H9 (cell line): Measurements from ENCODE around the gene CRYGN. TPM values are rescaled to one million over a fixed set of nuclear protein-coding genes. Genes with fewer than 3 reads are reported as not detected.

Experiments
- DNase-seq: peaks from one replicate; pipeline ENCODE4 v3.0.0-alpha.2; 2017
- H2AFZ ChIP-seq: one replicate; pipeline ENCODE4 v1.6.1; 2013; ENCODE audit warnings: mild to moderate bottlenecking, low read length, control low read depth, moderate library complexity
- H2AK5ac ChIP-seq: 2 replicates; pipeline ENCODE4 v1.6.1; 2013; ENCODE audit warnings: low read length, control low read depth, mixed read lengths; ENCODE audit not compliant: insufficient read length
- H2BK120ac ChIP-seq: one replicate; pipeline ENCODE4 v1.6.1; 2013; ENCODE audit warnings: low read depth, mild to moderate bottlenecking, low read length, control low read depth, inconsistent platforms; ENCODE audit not compliant: poor library complexity, severe bottlenecking
- H2BK12ac ChIP-seq: 2 replicates; pipeline ENCODE4 v1.6.1; 2013; ENCODE audit warnings: low read length, control low read depth, mixed read lengths, low read depth; ENCODE audit not compliant: insufficient read length
- H2BK15ac ChIP-seq: 2 replicates; pipeline ENCODE4 v1.6.1; 2013; ENCODE audit warnings: low read depth, low read length, control low read depth
- H2BK20ac ChIP-seq: one replicate; pipeline ENCODE4 v1.6.1; 2013; ENCODE audit warnings: low read depth, mild to moderate bottlenecking, low read length, control low read depth, inconsistent platforms; ENCODE audit not compliant: poor library complexity, severe bottlenecking
- H2BK5ac ChIP-seq: 2 replicates; pipeline ENCODE4 v1.6.1; 2013; ENCODE audit warnings: low read length, control low read depth, mixed read lengths; ENCODE audit not compliant: insufficient read length
- H3K14ac ChIP-seq: 2 replicates; pipeline ENCODE4 v1.6.1; 2013; ENCODE audit warnings: low read length, control low read depth; ENCODE audit not compliant: insufficient read depth
- H3K18ac ChIP-seq: 2 replicates; pipeline ENCODE4 v1.6.1; 2013; ENCODE audit warnings: low read depth, mild to moderate bottlenecking, mixed read lengths, low read length, control low read depth; ENCODE audit not compliant: insufficient read length
- H3K23ac ChIP-seq: 2 replicates; pipeline ENCODE4 v1.6.1; 2013; ENCODE audit warnings: low read length, control low read depth, mixed read lengths, low read depth; ENCODE audit not compliant: insufficient read length
- H3K23me2 ChIP-seq: 2 replicates; pipeline ENCODE4 v1.6.1; 2013; ENCODE audit warnings: low read depth, mild to moderate bottlenecking, mixed read lengths, low read length, control low read depth; ENCODE audit not compliant: insufficient read length, poor library complexity, severe bottlenecking
- H3K27ac ChIP-seq: 2 replicates; pipeline ENCODE4 v1.5.1; 2013; ENCODE audit warnings: low read length, control low read depth, mixed read lengths, low read depth; ENCODE audit not compliant: insufficient read length
- H3K27me3 ChIP-seq: 2 replicates; pipeline ENCODE4 v1.6.1; 2013; ENCODE audit warnings: low read length, control low read depth, inconsistent platforms; ENCODE audit not compliant: insufficient read depth
- H3K4ac ChIP-seq: 2 replicates; pipeline ENCODE4 v1.6.1; 2013; ENCODE audit warnings: low read depth, mild to moderate bottlenecking, control low read depth, inconsistent platforms, low read length, moderate library complexity
- H3K4me1 ChIP-seq: 2 replicates; pipeline ENCODE4 v1.6.1; 2013; ENCODE audit warnings: low read length, control low read depth, inconsistent platforms; ENCODE audit not compliant: insufficient read depth
- H3K4me2 ChIP-seq: 2 replicates; pipeline ENCODE4 v1.6.1; 2013; ENCODE audit warnings: low read length, control low read depth, mixed read lengths; ENCODE audit not compliant: insufficient read length, insufficient read depth
- H3K56ac ChIP-seq: 2 replicates; pipeline ENCODE4 v1.6.1; 2013; ENCODE audit warnings: low read depth, mild to moderate bottlenecking, mixed read lengths, low read length, control low read depth; ENCODE audit not compliant: insufficient read length
- H3K79me1 ChIP-seq: 2 replicates; pipeline ENCODE4 v1.6.1; 2013; ENCODE audit warnings: low read depth, mild to moderate bottlenecking, moderate library complexity, low read length, control low read depth, inconsistent platforms; ENCODE audit not compliant: insufficient read depth, poor library complexity, severe bottlenecking
- H3K79me2 ChIP-seq: 2 replicates; pipeline ENCODE4 v1.6.1; 2013; ENCODE audit warnings: low read length, control low read depth, inconsistent platforms; ENCODE audit not compliant: insufficient read depth
- H3K9ac ChIP-seq: 2 replicates; pipeline ENCODE4 v1.6.1; 2013; ENCODE audit warnings: low read length, control low read depth, mixed read lengths; ENCODE audit not compliant: insufficient read length; ENCODE audit errors: extremely low read depth
- H3K9me3 ChIP-seq: one replicate; pipeline ENCODE4 v1.6.1; 2013; ENCODE audit warnings: low read depth, low read length, inconsistent platforms; ENCODE audit not compliant: control insufficient read depth
- H3T11ph ChIP-seq: one replicate; pipeline ENCODE4 v1.6.1; 2013; ENCODE audit warnings: mild to moderate bottlenecking, low read length, control low read depth, inconsistent platforms
- H4K20me1 ChIP-seq: one replicate; pipeline ENCODE4 v1.6.1; 2013; ENCODE audit not compliant: control insufficient read depth, insufficient read length, insufficient read depth
- H4K5ac ChIP-seq: 2 replicates; pipeline ENCODE4 v1.6.1; 2013; ENCODE audit warnings: low read depth, mild to moderate bottlenecking, mixed read lengths, low read length, control low read depth; ENCODE audit not compliant: insufficient read length
- H4K8ac ChIP-seq: replicated peaks from 2 replicates; pipeline ENCODE4 v1.6.1; 2013; ENCODE audit warnings: low read length, control low read depth, mixed read lengths, low read depth; ENCODE audit not compliant: insufficient read length
- H4K91ac ChIP-seq: 2 replicates; pipeline ENCODE4 v1.6.1; 2013; ENCODE audit warnings: low read depth, mild to moderate bottlenecking, moderate library complexity, mixed read lengths, low read length, control low read depth; ENCODE audit not compliant: insufficient read length
- H3K27ac Mint-ChIP-seq, 3 experiments: 2 replicates in 2 of 3; 3 replicates in 1 of 3; pipeline ENCODE4 v1.8.0; 2020 to 2021; ENCODE audit warnings: mixed read lengths in 3 of 3, mild to moderate bottlenecking in 1 of 3, moderate library complexity in 1 of 3
- H3K27me3 Mint-ChIP-seq: 2 replicates; pipeline ENCODE4 v1.8.0; 2021; ENCODE audit warnings: low read depth, mild to moderate bottlenecking, moderate library complexity, mixed read lengths
- H3K36me3 Mint-ChIP-seq, 3 experiments: 2 replicates in 2 of 3; 3 replicates in 1 of 3; pipeline ENCODE4 v1.8.0; 2020 to 2021; ENCODE audit warnings: low read depth in 3 of 3, mixed read lengths in 3 of 3; ENCODE audit not compliant: insufficient read depth in 1 of 3
- H3K4me1 Mint-ChIP-seq, 2 experiments: 2 replicates each; pipeline ENCODE4 v1.8.0; 2020; ENCODE audit warnings: mixed read lengths in 2 of 2
- H3K4me3 Mint-ChIP-seq, 2 experiments: 2 replicates in 1 of 2; 3 replicates in 1 of 2; pipeline ENCODE4 v1.8.0; 2020 to 2021; ENCODE audit warnings: mild to moderate bottlenecking in 2 of 2, mixed read lengths in 2 of 2, moderate library complexity in 1 of 2
- H3K9me3 Mint-ChIP-seq, 2 experiments: 2 replicates in 1 of 2; 3 replicates in 1 of 2; pipeline ENCODE4 v1.8.0; 2020; ENCODE audit warnings: mild to moderate bottlenecking in 2 of 2, mixed read lengths in 2 of 2, moderate library complexity in 1 of 2
- CTCF ChIP-seq: fragments of 200-600 bp; sonication (generic); conservative IDR thresholded peaks from 3 replicates; pipeline ENCODE4 v1.8.0; 2021; ENCODE audit warnings: antibody characterized with exemption, mild to moderate bottlenecking
- WGBS: extraction: QIAGEN DNeasy Blood & Tissue Kit; methylation state at CpG from one replicate; pipeline ENCODE4 v1.1.7; 2013; ENCODE audit warnings: missing lambda C conversion rate, low lambda C conversion rate, mixed read lengths; ENCODE audit not compliant: insufficient read length; ENCODE audit errors: extremely low coverage; 5-methylcytosine and 5-hydroxymethylcytosine counted together
- total RNA-seq: library from RNA; stranded (reverse); gene quantifications from 2 replicates; pipeline ENCODE4 v1.2.1, GENCODE V29; 2021

Gene CRYGN
- total RNA-seq, 1 experiment from 2014 or later = 1.8 TPM

DNA sequence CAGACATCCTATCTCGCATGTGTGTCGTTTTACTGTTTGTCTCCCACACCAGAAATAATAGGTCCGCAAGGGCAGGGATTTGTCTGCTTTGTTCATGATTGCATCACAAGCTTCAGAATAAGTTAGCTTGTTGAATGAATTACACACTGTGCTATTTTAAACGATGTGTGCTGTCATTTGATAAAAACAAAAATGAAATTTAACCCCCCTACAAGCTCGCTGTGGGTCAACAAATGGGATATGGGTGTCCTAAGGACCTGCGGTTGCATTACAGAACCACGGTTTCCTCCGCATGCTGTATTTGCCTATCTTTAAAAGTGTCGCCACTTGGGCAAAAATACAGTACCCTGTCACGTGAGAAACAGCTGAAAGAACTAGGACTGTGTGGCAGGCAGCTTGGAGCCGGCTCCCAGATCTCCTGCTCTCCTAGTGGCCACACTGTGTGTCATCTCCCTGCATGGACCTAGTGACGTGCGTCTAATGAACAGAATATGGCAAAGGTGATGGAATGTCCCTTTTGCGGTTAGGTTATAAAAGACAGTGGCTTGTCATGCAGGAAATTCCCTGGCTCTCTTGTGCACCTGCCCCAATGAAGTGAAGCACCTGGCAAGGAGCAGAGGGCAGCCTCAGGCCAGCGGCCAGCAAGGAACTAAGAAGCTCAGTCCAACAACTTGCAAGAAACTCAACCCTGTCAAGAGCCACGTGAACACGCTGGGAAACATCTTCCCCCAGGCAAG is 32.9 kb upstream of the CRYGN start:
- peak overlapping the region; percentile 22 for H3K27ac ChIP-seq
- no peak for DNase-seq

More for the DNA sequence above, 32.9 kb upstream of the CRYGN start:
- peak overlapping the region; percentile 18 for H3K4me2 ChIP-seq
- Mint-ChIP-seq H3K4me1 (peaks cover 73 to 81% of the 10 kb centered on the region in 2 experiments), H3K27ac (peak overlapping the region; percentile 80 to 99 (median 83)), H3K9me3 (no peaks in the 10 kb centered on the region), H3K27me3 (peaks cover 3% of the 10 kb centered on the region; the same call in 1 of the 2 replicates), H3K4me3 (no peak overlapping the region; a peak in 2 of 5 replicates), H3K36me3 (peaks cover 28 to 66% (median 60%) of the 10 kb centered on the region in 3 experiments)
- no peak overlapping the region for H2BK12ac ChIP-seq
- no peak overlapping the region for H2AFZ ChIP-seq
- H4K20me1 ChIP-seq = no peaks in the 10 kb centered on the region
- no peak overlapping the region for H3K4ac ChIP-seq
- H2BK15ac ChIP-seq = no peak overlapping the region
- H3K27me3 ChIP-seq = no peaks in the 10 kb centered on the region
- H3K79me1 ChIP-seq = peaks cover 9% of the 10 kb centered on the region
- H3T11ph ChIP-seq = no peak overlapping the region
- H3K14ac ChIP-seq = no peak overlapping the region; the same call in 1 of the 2 replicates
- H2BK5ac ChIP-seq = no peak overlapping the region
- no peaks in the 10 kb centered on the region; the same call in 1 of the 2 replicates for H3K79me2 ChIP-seq
- H3K18ac ChIP-seq = no peak overlapping the region
- no CpG with 5 or more reads among the region's 17 CpGs for WGBS
- no peak overlapping the region for H3K9ac ChIP-seq
- no peak overlapping the region for H2BK20ac ChIP-seq
- peak; percentile 24; the same call in 1 of the 3 replicates for TF ChIP-seq CTCF
- no peak overlapping the region for H4K91ac ChIP-seq
- H3K4me1 ChIP-seq = peaks cover 17% of the 10 kb centered on the region
- no peaks in the 10 kb centered on the region for H3K23me2 ChIP-seq
- no peak overlapping the region for H2AK5ac ChIP-seq
- no peak overlapping the region for H4K5ac ChIP-seq
- no peaks in the 10 kb centered on the region for H3K9me3 ChIP-seq
- no peak overlapping the region for H3K23ac ChIP-seq
- no peak overlapping the region for H2BK120ac ChIP-seq
- no peak overlapping the region for H4K8ac ChIP-seq
- H3K56ac ChIP-seq = no peak overlapping the region
